Gastroesophageal sphincter (tissue), 4 donors: ENCODE measurements around the gene PPP2R5E. TPM values are rescaled to one million over a fixed set of nuclear protein-coding genes. Genes with fewer than 3 reads are reported as not detected.

ENCODE experiments used
- ATAC-seq: fragments of 150-250 bp; one replicate; pipeline ENCODE4 v1.9.1; 2016; ENCODE audit warnings: mild to moderate bottlenecking, moderate library complexity
- H3K27ac ChIP-seq, 4 donors: fragments of 200-600 bp; sonication (generic) in 3 of 4; 1 replicate in 3 of 4; 2 replicates in 1 of 4; pipeline ENCODE4 v1.5.1; 2016 to 2019
- H3K27me3 ChIP-seq: fragments of 200-600 bp; sonication (generic); one replicate; pipeline ENCODE4 v1.5.1; 2019
- H3K36me3 ChIP-seq, 2 donors: fragments of 200-600 bp; sonication (generic); one replicate each; pipeline ENCODE4 v1.5.1; 2019; ENCODE audit warnings: control low read depth in 1 of 2
- H3K4me1 ChIP-seq, 3 donors: fragments of 200-600 bp; sonication (generic); 1 replicate in 2 of 3; 2 replicates in 1 of 3; pipeline ENCODE4 v1.5.1; 2016 to 2019; ENCODE audit warnings: control low read depth in 2 of 3
- H3K4me3 ChIP-seq, 2 donors: fragments of 200-600 bp; sonication (generic); one replicate each; pipeline ENCODE4 v1.5.1; 2019; ENCODE audit warnings: mild to moderate bottlenecking in 1 of 2, moderate library complexity in 1 of 2
- H3K9me3 ChIP-seq, 3 donors: fragments of 200-600 bp; sonication (generic); one replicate each; pipeline ENCODE4 v1.5.1; 2017 to 2019; ENCODE audit warnings: control low read depth in 2 of 3
- CTCF ChIP-seq, 4 experiments: fragments of 200-600 bp in 2 of 4; fragments of 450-650 bp in 2 of 4; sonication (generic) in 1 of 4; IDR thresholded peaks; one replicate each; pipeline ENCODE4 v1.5.1; 2017 to 2019; ENCODE audit warnings: antibody characterized with exemption in 4 of 4, mild to moderate bottlenecking in 2 of 4, moderate library complexity in 2 of 4
- EP300 ChIP-seq: sonication (generic); formaldehyde crosslinking; IDR thresholded peaks from one replicate; pipeline ENCODE4 v1.6.1; 2017; ENCODE audit warnings: antibody characterized with exemption, mild to moderate bottlenecking
- POLR2A ChIP-seq, 2 donors: fragments of 450-650 bp; IDR thresholded peaks; one replicate each; pipeline ENCODE4 v1.6.1; 2017; ENCODE audit warnings: antibody characterized with exemption in 2 of 2, mild to moderate bottlenecking in 2 of 2, moderate library complexity in 1 of 2
- POLR2AphosphoS5 ChIP-seq: sonication (generic); formaldehyde crosslinking; IDR thresholded peaks from one replicate; pipeline ENCODE4 v1.6.1; 2017; ENCODE audit warnings: antibody characterized with exemption
- WGBS, 2 donors: methylation state at CpG; one replicate each; pipeline ENCODE4 v1.1.5; 2018; ENCODE audit warnings: low coverage in 1 of 2; 5-methylcytosine and 5-hydroxymethylcytosine counted together
- total RNA-seq, 4 donors: library from RNA; depleted of rRNA; stranded (reverse); fragments of >200 nt; gene quantifications; one replicate each; pipeline ENCODE4 v1.1.0, GENCODE V29; 2016

The PPP2R5E gene
- total RNA-seq, 4 donors from 2014 or later = 32.8 to 38.0 (median 33.7) TPM

DNA sequence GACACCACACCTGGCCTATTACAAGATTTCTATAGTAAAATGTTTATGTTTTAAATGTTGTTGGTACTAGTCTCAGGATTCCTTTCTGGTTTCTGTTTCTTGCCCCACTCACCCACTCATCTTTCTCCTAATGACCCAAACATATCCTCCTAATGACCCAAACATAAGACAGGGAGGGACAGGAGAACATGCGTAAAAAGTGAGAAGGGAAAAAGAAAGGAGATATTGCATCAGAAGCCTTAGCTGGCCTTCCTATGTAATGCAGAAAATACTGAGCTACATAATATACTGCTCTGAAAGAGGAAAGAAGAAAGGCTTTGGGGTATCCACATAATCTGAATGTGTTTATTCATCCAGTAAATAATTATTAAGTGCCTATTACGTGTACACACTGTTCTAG is 119.8 kb downstream of the PPP2R5E start:
- Histone ChIP-seq H3K27me3 (no peaks in the 10 kb centered on the region), H3K36me3 (peaks cover 0 to 14% of the 10 kb centered on the region in 2 donors), H3K4me1 (peaks cover 0 to 47% (median 4%) of the 10 kb centered on the region in 3 donors), H3K9me3 (no peaks in the 10 kb centered on the region), H3K4me3 (no peak overlapping the region), H3K27ac (no peak overlapping the region)
- TF ChIP-seq POLR2AphosphoS5 (no peak), CTCF (IDR thresholded peaks at IDR 0.05) (no peak), POLR2A (IDR thresholded peaks at IDR 0.05) (no peak), EP300 (no peak)
- WGBS, 2 donors = 75 to 82% methylated on average over 1 to 2 of the region's 2 CpGs
- no peak for ATAC-seq

GRCh38 chr14:63421919-63422318 is 121.3 kb downstream of the PPP2R5E start:
- Histone ChIP-seq H3K4me3 (no peak overlapping the region), H3K9me3 (no peaks in the 10 kb centered on the region), H3K27me3 (no peaks in the 10 kb centered on the region), H3K36me3 (peaks cover 0 to 14% of the 10 kb centered on the region in 2 donors), H3K27ac (no peak overlapping the region), H3K4me1 (peaks cover 0 to 36% (median 4%) of the 10 kb centered on the region in 3 donors)
- TF ChIP-seq POLR2A (IDR thresholded peaks at IDR 0.05) (no peak), EP300 (no peak), POLR2AphosphoS5 (no peak), CTCF (IDR thresholded peaks at IDR 0.05) (no peak)
- no peak for ATAC-seq
- WGBS, 2 donors = 31 to 73% methylated on average over 3 of the region's 3 CpGs

DNA sequence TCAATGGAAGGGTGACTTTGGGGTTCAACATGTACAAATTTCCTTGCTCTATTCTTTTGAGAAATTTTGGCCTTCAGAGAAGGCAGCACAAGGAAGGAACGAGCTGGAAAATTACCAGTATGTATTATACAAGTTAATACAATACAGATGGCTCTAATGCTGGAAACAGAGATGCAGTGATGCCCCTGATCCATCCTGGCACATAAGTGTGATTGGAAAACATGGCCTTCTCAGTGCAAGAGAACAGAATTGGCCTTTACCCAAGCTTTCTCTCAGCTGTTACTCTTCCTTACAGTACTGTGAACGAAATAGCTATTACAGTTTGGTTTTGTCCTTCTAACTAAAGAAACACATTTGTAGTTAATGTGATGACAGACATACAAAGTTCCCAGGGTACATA is 122.0 kb downstream of the PPP2R5E start:
- TF ChIP-seq POLR2AphosphoS5 (no peak), EP300 (no peak), CTCF (IDR thresholded peaks at IDR 0.05) (no peak), POLR2A (IDR thresholded peaks at IDR 0.05) (no peak)
- peaks cover 0 to 30% (median 2%) of the 10 kb centered on the region in 3 donors for H3K4me1 ChIP-seq
- no peak overlapping the region for H3K4me3 ChIP-seq
- no peak for ATAC-seq
- 49 to 80% methylated on average over 2 of the region's 2 CpGs for WGBS, 2 donors
- no peaks in the 10 kb centered on the region for H3K9me3 ChIP-seq
- no peak overlapping the region for H3K27ac ChIP-seq
- peaks cover 0 to 14% of the 10 kb centered on the region in 2 donors for H3K36me3 ChIP-seq
- no peaks in the 10 kb centered on the region for H3K27me3 ChIP-seq

DNA sequence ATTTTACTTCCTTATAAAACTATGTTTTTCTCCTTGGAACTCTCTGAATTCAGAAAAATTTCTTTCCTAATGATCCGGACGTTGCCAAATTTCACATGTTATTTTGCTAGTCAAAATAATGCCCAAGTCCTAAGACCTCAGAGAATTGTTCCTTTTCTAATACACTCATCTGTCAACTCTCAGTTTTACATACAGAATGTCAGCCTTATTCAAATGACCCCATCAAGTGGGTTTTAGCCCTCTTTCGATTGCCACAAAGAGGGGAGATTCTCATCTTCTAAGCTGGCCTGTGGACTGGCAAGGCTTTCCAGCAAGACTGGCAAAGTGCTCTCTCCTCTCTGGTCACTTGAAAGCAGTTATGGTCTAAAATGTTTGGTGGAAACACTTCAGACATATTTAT is 125.2 kb downstream of the PPP2R5E start:
- Histone ChIP-seq H3K4me3 (no peak overlapping the region), H3K36me3 (peaks cover 0 to 30% of the 10 kb centered on the region in 2 donors), H3K9me3 (no peaks in the 10 kb centered on the region), H3K27me3 (no peaks in the 10 kb centered on the region), H3K4me1 (peaks cover 0 to 17% (median 2%) of the 10 kb centered on the region in 3 donors), H3K27ac (no peak overlapping the region)
- no peak for ATAC-seq
- WGBS, 2 donors = 87 to 94% methylated on average over 3 of the region's 3 CpGs
- TF ChIP-seq POLR2AphosphoS5 = no peak
- no peak for TF ChIP-seq POLR2A (IDR thresholded peaks at IDR 0.05)
- no peak for TF ChIP-seq EP300
- no peak for TF ChIP-seq CTCF (IDR thresholded peaks at IDR 0.05)

DNA sequence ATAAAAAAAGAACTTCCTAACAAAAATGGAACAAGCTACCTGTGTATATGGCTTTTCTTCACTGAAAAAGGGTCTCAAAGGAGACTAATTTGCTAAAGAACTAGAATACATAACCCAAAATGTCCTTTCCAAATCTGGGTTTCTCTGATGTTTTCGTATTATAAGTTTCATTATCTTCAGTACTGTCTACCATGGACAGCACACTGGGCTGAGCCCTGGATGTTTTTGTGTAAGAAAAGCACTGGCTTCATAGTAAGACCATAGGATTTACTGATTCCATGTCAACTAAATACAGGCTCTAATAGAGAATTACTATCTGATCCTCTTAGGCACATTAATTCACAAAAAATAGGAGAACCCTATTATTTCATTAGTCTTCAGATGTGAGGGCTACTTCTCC is 130.2 kb downstream of the PPP2R5E start:
- H3K36me3 ChIP-seq = peaks cover 0 to 32% of the 10 kb centered on the region in 2 donors
- WGBS, 2 donors = 64 to 88% methylated on average over 1 of the region's 1 CpG
- no peaks in the 10 kb centered on the region for H3K9me3 ChIP-seq
- TF ChIP-seq EP300 (no peak), CTCF (IDR thresholded peaks at IDR 0.05) (no peak), POLR2AphosphoS5 (no peak), POLR2A (IDR thresholded peaks at IDR 0.05) (no peak)
- H3K4me3 ChIP-seq = no peak overlapping the region
- ATAC-seq = no peak
- H3K4me1 ChIP-seq = peaks cover 0 to 4% (median 0%) of the 10 kb centered on the region in 3 donors
- no peak overlapping the region for H3K27ac ChIP-seq
- no peaks in the 10 kb centered on the region for H3K27me3 ChIP-seq
